DOHH2 (cell line): ENCODE data around the gene GRK7.

Experiments used
- H3F3A ChIP-seq: fragments of 200-600 bp; sonication (generic), shearing (Covaris generic); 2 replicates; pipeline ENCODE4 v1.6.0; 2016; ENCODE audit warnings: antibody characterized with exemption, mild to moderate bottlenecking; ENCODE audit not compliant: control insufficient read depth, insufficient read depth
- H3K27ac ChIP-seq: fragments of 200-600 bp; sonication (generic); 2 replicates; pipeline ENCODE4 v1.5.1; 2014; ENCODE audit warnings: low read depth, mild to moderate bottlenecking, low read length, moderate library complexity
- H3K27me3 ChIP-seq: fragments of 200-600 bp; sonication (generic); 2 replicates; pipeline ENCODE4 v1.6.1; 2014; ENCODE audit warnings: mild to moderate bottlenecking, low read length, mixed read lengths; ENCODE audit not compliant: control insufficient read depth
- H3K36me3 ChIP-seq: fragments of 200-600 bp; sonication (generic); 2 replicates; pipeline ENCODE4 v1.6.1; 2014; ENCODE audit warnings: mild to moderate bottlenecking, low read length, moderate library complexity, mixed read lengths; ENCODE audit not compliant: control insufficient read depth
- H3K4me1 ChIP-seq: fragments of 200-600 bp; sonication (generic); 2 replicates; pipeline ENCODE4 v1.6.1; 2014; ENCODE audit warnings: mild to moderate bottlenecking, low read length, mixed read lengths; ENCODE audit not compliant: control insufficient read depth
- H3K4me2 ChIP-seq: fragments of 200-600 bp; sonication (generic); 2 replicates; pipeline ENCODE4 v1.6.0; 2014; ENCODE audit warnings: mild to moderate bottlenecking, low read length, moderate library complexity
- H3K4me3 ChIP-seq: fragments of 200-600 bp; sonication (generic); 2 replicates; pipeline ENCODE4 v1.5.1; 2014; ENCODE audit warnings: mild to moderate bottlenecking, low read length, mixed read lengths
- H3K79me2 ChIP-seq: fragments of 200-600 bp; sonication (generic); 2 replicates; pipeline ENCODE4 v1.6.1; 2014; ENCODE audit warnings: mild to moderate bottlenecking, low read length, mixed read lengths; ENCODE audit not compliant: control insufficient read depth
- H3K9me2 ChIP-seq: fragments of 200-600 bp; sonication (generic); replicated peaks from 2 replicates; pipeline ENCODE4 v1.6.1; 2014; ENCODE audit warnings: mild to moderate bottlenecking, low read length, mixed read lengths; ENCODE audit not compliant: control insufficient read depth
- H3K9me3 ChIP-seq: fragments of 200-600 bp; sonication (generic); 2 replicates; pipeline ENCODE4 v1.6.1; 2014; ENCODE audit warnings: antibody characterized with exemption, low read length, mixed read lengths; ENCODE audit not compliant: control insufficient read depth, insufficient read depth
- H4K20me1 ChIP-seq: fragments of 200-600 bp; sonication (generic); 2 replicates; pipeline ENCODE4 v1.6.0; 2014; ENCODE audit warnings: low read depth, mild to moderate bottlenecking, antibody characterized with exemption, low read length, moderate library complexity; ENCODE audit not compliant: control insufficient read depth, insufficient read depth
- EZH2phosphoT487 ChIP-seq: fragments of 200-600 bp; sonication (generic); IDR thresholded peaks from 2 replicates; pipeline ENCODE4 v1.6.1; 2017; ENCODE audit warnings: borderline replicate concordance, mild to moderate bottlenecking, antibody characterized with exemption, low read length, moderate library complexity, mixed read lengths
- TF ChIP-seq, protein P1 (sequence below): fragments of 200-600 bp; sonication (generic); IDR thresholded peaks from one replicate; pipeline ENCODE4 v1.5.1; 2014; ENCODE audit warnings: antibody characterized with exemption, mild to moderate bottlenecking, low read depth, low read length; ENCODE audit not compliant: poor library complexity, severe bottlenecking

The GRK7 gene

DNA sequence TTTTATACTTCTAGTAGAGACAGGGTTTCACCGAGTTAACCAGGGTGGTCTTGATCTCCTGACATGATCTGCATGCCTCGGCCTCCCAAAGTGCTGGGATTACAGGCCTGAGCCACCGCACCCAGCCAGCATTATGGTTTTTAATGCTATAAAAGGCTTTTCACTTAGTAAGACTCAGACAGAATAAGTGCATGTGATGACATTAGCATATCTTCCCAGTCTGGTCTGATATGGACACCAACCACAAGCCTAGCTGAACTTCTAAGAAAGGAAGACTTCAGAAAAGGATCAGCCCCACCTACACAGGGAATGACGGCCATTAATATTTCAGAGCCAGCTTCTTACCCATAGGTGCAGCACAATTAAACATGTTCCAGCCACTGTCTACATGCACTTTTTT lies 27.0 kb downstream of the GRK7 start:
- 0 out of 2 replicates have a peak, but pooled peaks cover 2% of the 10 kb centered on the region for H3K4me1 ChIP-seq
- H3K79me2 ChIP-seq = no peaks in the 10 kb centered on the region
- no peaks in the 10 kb centered on the region for H3K9me3 ChIP-seq
- no peaks in the 10 kb centered on the region for H3K9me2 ChIP-seq
- no peaks in the 10 kb centered on the region for H3F3A ChIP-seq
- no peaks in the 10 kb centered on the region for H4K20me1 ChIP-seq
- no peak overlapping the region for H3K27ac ChIP-seq
- no peak overlapping the region for H3K4me2 ChIP-seq
- H3K27me3 ChIP-seq = no peaks in the 10 kb centered on the region
- no peak overlapping the region for H3K4me3 ChIP-seq
- no peak for TF ChIP-seq EZH2phosphoT487
- TF ChIP-seq, protein P1, sequence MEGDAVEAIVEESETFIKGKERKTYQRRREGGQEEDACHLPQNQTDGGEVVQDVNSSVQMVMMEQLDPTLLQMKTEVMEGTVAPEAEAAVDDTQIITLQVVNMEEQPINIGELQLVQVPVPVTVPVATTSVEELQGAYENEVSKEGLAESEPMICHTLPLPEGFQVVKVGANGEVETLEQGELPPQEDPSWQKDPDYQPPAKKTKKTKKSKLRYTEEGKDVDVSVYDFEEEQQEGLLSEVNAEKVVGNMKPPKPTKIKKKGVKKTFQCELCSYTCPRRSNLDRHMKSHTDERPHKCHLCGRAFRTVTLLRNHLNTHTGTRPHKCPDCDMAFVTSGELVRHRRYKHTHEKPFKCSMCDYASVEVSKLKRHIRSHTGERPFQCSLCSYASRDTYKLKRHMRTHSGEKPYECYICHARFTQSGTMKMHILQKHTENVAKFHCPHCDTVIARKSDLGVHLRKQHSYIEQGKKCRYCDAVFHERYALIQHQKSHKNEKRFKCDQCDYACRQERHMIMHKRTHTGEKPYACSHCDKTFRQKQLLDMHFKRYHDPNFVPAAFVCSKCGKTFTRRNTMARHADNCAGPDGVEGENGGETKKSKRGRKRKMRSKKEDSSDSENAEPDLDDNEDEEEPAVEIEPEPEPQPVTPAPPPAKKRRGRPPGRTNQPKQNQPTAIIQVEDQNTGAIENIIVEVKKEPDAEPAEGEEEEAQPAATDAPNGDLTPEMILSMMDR = no peak
- no peaks in the 10 kb centered on the region for H3K36me3 ChIP-seq

DNA sequence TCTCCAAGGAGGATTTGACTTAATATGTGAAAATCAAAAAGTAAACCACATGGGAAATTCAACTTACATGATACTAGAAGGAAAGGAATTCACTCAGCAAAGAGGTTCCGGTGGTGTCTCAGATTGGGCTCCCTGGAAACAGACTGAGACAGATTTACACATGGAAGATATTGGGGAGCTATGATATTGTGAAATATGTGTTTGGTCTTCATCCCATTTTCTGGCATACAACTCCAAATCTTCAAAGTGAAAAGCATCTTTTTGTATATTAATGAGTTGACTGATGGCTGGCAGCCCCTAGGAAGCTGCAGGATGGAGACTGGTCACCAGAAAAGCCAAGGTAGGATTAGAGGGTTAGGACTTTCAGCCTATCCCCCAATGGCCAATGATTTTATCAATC lies 29.3 kb downstream of the GRK7 start:
- Histone ChIP-seq H3K4me2 (no peak overlapping the region), H3K9me2 (no peaks in the 10 kb centered on the region), H3F3A (peaks cover 6% of the 10 kb centered on the region; the same call in 1 of the 2 replicates), H3K4me3 (no peak overlapping the region), H3K4me1 (peaks cover 21% of the 10 kb centered on the region), H3K79me2 (no peaks in the 10 kb centered on the region), H3K36me3 (no peaks in the 10 kb centered on the region), H4K20me1 (no peaks in the 10 kb centered on the region), H3K9me3 (no peaks in the 10 kb centered on the region), H3K27me3 (no peaks in the 10 kb centered on the region), H3K27ac (no peak overlapping the region)
- TF ChIP-seq, protein P1 = no peak
- no peak for TF ChIP-seq EZH2phosphoT487

DNA sequence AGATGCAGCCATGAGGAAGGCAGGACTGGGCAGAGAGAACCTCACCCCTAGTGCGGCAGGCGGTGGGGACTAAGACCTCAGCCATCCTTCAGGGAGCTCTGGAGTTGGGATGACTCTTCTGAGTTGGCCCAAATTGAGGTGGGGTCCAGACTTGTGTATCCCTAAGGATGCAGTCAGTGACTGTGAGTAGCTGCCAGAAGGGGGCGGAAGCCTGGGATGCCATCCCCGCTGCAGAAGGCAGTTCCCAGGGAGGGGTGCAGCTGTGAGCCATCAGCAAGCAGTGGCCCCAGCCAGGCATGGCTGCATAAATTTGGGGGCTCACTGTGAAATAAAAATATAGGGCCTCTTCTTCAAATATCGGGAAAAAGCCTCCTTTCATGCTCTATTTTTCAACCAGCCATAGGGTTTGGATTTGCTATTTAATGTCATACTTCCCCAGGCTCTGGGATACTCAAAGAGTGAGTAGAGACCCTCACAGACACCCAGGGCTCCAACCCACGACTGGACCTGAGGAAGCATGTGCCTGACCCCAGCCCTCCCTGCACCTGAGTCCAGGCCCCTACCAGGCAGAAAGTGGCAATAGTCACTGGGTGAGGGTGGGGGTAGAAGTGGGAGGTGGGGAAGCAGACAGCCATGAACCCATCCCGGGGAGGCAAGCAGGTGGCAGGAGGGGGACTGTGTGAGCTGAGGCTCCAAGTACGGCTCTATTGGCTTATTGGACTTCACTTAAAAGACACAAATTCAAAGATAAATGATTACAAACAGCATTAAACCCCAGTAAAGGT lies 30.5 kb downstream of the GRK7 start:
- H3K27ac ChIP-seq = no peak overlapping the region
- TF ChIP-seq, protein P1 = peak; percentile 32
- TF ChIP-seq EZH2phosphoT487 = no peak
- H3F3A ChIP-seq = peaks cover 6% of the 10 kb centered on the region; the same call in 1 of the 2 replicates
- no peaks in the 10 kb centered on the region for H3K36me3 ChIP-seq
- H3K4me3 ChIP-seq = no peak overlapping the region
- H3K27me3 ChIP-seq = no peaks in the 10 kb centered on the region
- H3K9me2 ChIP-seq = no peaks in the 10 kb centered on the region
- H4K20me1 ChIP-seq = no peaks in the 10 kb centered on the region
- H3K79me2 ChIP-seq = no peaks in the 10 kb centered on the region
- H3K4me2 ChIP-seq = no peak overlapping the region
- no peaks in the 10 kb centered on the region for H3K9me3 ChIP-seq
- H3K4me1 ChIP-seq = peaks cover 29% of the 10 kb centered on the region
